Neural progenitor cell (in vitro differentiated cells): ENCODE data around the gene ANKRD13D.

Experiments used
- CTCF ChIP-seq: fragments of 200-600 bp; sonication (generic); IDR thresholded peaks from 2 replicates; pipeline ENCODE4 v1.5.1; 2017; ENCODE audit warnings: antibody characterized with exemption, mild to moderate bottlenecking
- EZH2 ChIP-seq: fragments of 200-600 bp; sonication (generic); IDR thresholded peaks from 2 replicates; pipeline ENCODE4 v1.6.1; 2017; ENCODE audit warnings: antibody characterized with exemption, mild to moderate bottlenecking, moderate library complexity
- EZH2phosphoT487 ChIP-seq: fragments of 200-600 bp; sonication (generic); IDR thresholded peaks from 2 replicates; pipeline ENCODE4 v1.6.1; 2017; ENCODE audit warnings: antibody characterized with exemption

- TF ChIP-seq CTCF (peak; percentile 84), EZH2 (no peak), EZH2phosphoT487 (no peak)
These were observed 26.1 kb upstream of the ANKRD13D start for GRCh38 chr11:67262731-67263675.
